ENCODE measurements around the gene STARD3. TPM values are rescaled to one million over a fixed set of nuclear protein-coding genes. Genes with fewer than 3 reads are reported as not detected.
"Not testable (repeated sequence)": the region's sequence is repeated elsewhere in the genome, so short reads cannot be mapped to it uniquely, and the experiment has no call there.

The STARD3 gene
- 30.1 and 31.1 TPM in 2 replicates for total RNA-seq (2022)
- percentile 53 among the genes with signal in this experiment for Bru-seq, nascent RNA
- BruChase-seq, experiment 1, labeled RNA remaining after a 6-hour chase = percentile 63 among the genes with signal in this experiment
- percentile 58 among the genes with signal in this experiment for BruChase-seq, experiment 2, labeled RNA remaining after a 2-hour chase
- long read RNA-seq, transcript STARD3-201 (15 exons, 2,132 nt) = major isoform, 45 of 72 reads
- long read RNA-seq, partial matches to known transcripts = 5 of 72 reads
- long read RNA-seq, other reads (novel, unspliced or antisense) = 20 of 72 reads

DNA sequence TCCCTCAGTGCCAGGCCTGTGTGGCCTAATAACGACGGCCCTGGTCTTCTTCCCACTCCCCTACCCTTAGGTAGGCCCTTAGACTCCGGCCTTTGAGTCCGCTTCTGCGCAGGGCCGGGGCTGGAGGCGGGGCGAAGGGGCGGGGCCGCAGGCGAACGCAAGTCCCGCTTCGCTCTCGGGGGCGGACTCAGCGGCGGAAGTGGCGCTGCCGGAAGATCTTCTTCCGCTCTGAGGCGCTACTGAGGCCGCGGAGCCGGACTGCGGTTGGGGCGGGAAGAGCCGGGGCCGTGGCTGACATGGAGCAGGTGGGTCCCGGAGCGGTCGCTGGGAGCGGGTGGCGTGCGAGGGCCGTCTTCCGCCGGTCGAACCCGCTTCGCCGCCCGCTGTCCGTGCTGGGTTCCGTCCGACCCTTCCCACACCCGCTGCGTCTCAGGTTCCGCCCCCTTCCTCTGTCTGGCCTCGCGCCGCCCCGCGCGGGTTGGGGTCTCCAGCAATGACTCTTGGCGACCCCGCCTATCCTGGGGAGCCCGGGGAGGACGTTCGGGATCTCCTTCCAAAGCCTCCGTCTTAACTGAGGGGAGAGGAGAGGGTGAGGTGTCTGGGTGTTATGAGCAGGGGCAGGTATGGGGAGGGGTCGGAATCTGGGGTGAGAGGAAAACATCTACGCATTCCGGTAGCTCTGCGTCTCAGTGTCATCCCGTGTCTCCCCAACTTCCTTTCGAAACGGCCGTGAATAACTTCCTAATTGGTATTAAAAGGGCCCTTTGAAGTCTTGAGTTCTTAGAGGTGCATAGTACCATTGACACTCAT, at the start of gene STARD3:
TSS of gene STARD3 (plus strand) at position 218 of the 810 bp plus-strand sequence. CDS start 16,388 bp downstream, outside the sequence.
- peak within 1 kb of the TSS; percentile 97 for H3K27ac Mint-ChIP-seq (ENCODE audit: low read depth, unreplicated experiment)
- ChIA-PET CTCF (interaction anchor here (0.7 to 9.9 kb wide), 5 partner anchors 16 to 118 kb away, joined by 3 to 146 read pairs (median 4); partner anchors contain the start of gene MIEN1), POLR2A (interaction anchor here (0.6 to 2.4 kb wide), 19 partner anchors 9 to 884 kb away, joined by 3 to 16 read pairs (median 3); partner anchors contain the start of genes ERBB2, PGAP3 and PSMD3)
- intact Hi-C loops (cut with micrococcal nuclease) = loop anchor here (5.0 kb wide), 2 partner anchors 50 to 115 kb away; partner anchors contain the start of gene PGAP3
- peak within 1 kb of the TSS; percentile 93 for H3K4me3 Mint-ChIP-seq (ENCODE audit: unreplicated experiment)
- no TSS peak for BruUV-seq (replicated peaks)
- H3K27me3 Mint-ChIP-seq (ENCODE audit: insufficient read depth, unreplicated experiment) = peaks cover 3% of the 10 kb centered on the region
- peak; percentile 82 for DNase-seq (ENCODE audit: unreplicated experiment)
- H3K4me1 Mint-ChIP-seq (ENCODE audit: insufficient read depth, unreplicated experiment) = peaks cover 20% of the 10 kb centered on the region
- no peaks in the 10 kb centered on the region for H3K9me3 Mint-ChIP-seq (ENCODE audit: unreplicated experiment)
- no peaks in the 10 kb centered on the region for H3K36me3 Mint-ChIP-seq (ENCODE audit: insufficient read depth, unreplicated experiment)
- TF ChIP-seq, protein P1, sequence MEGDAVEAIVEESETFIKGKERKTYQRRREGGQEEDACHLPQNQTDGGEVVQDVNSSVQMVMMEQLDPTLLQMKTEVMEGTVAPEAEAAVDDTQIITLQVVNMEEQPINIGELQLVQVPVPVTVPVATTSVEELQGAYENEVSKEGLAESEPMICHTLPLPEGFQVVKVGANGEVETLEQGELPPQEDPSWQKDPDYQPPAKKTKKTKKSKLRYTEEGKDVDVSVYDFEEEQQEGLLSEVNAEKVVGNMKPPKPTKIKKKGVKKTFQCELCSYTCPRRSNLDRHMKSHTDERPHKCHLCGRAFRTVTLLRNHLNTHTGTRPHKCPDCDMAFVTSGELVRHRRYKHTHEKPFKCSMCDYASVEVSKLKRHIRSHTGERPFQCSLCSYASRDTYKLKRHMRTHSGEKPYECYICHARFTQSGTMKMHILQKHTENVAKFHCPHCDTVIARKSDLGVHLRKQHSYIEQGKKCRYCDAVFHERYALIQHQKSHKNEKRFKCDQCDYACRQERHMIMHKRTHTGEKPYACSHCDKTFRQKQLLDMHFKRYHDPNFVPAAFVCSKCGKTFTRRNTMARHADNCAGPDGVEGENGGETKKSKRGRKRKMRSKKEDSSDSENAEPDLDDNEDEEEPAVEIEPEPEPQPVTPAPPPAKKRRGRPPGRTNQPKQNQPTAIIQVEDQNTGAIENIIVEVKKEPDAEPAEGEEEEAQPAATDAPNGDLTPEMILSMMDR (IDR thresholded peaks at IDR 0.05; ENCODE audit: unreplicated experiment) = peak; percentile 9

DNA sequence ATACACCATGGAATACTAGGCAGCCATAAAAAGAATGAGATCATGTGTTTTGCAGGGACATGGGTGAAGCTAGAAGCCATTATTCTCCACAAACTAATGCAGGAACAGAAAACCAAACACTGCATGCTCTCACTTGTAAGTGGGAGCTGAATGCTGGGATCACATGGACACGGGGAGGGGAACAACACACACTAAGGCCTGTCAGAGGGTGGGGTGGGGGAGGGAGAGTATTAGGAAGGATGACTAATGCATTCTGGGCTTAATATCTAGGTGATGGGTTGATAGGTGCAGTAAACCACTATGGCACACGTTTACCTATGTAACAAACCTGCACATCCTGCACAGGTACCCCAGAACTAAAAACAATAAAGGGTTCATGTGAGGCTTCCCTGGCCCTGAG, 46.8 kb upstream of the STARD3 start:
- H3K4me1 Mint-ChIP-seq (ENCODE audit: insufficient read depth, unreplicated experiment); H3K27ac Mint-ChIP-seq (ENCODE audit: low read depth, unreplicated experiment); H3K4me3 Mint-ChIP-seq (ENCODE audit: unreplicated experiment); intact Hi-C loops (cut with micrococcal nuclease); H3K36me3 Mint-ChIP-seq (ENCODE audit: insufficient read depth, unreplicated experiment); H3K9me3 Mint-ChIP-seq (ENCODE audit: unreplicated experiment); DNase-seq (ENCODE audit: unreplicated experiment); BruUV-seq (replicated peaks); CTCF ChIA-PET: not testable (repeated sequence)
- POLR2A ChIA-PET = interaction anchor here (1.0 kb wide), 1 partner anchor 23 kb away, joined by 3 read pairs; no protein-coding TSS in a partner anchor
- peaks cover 63% of the 10 kb centered on the region for H3K27me3 Mint-ChIP-seq (ENCODE audit: insufficient read depth, unreplicated experiment)

DNA sequence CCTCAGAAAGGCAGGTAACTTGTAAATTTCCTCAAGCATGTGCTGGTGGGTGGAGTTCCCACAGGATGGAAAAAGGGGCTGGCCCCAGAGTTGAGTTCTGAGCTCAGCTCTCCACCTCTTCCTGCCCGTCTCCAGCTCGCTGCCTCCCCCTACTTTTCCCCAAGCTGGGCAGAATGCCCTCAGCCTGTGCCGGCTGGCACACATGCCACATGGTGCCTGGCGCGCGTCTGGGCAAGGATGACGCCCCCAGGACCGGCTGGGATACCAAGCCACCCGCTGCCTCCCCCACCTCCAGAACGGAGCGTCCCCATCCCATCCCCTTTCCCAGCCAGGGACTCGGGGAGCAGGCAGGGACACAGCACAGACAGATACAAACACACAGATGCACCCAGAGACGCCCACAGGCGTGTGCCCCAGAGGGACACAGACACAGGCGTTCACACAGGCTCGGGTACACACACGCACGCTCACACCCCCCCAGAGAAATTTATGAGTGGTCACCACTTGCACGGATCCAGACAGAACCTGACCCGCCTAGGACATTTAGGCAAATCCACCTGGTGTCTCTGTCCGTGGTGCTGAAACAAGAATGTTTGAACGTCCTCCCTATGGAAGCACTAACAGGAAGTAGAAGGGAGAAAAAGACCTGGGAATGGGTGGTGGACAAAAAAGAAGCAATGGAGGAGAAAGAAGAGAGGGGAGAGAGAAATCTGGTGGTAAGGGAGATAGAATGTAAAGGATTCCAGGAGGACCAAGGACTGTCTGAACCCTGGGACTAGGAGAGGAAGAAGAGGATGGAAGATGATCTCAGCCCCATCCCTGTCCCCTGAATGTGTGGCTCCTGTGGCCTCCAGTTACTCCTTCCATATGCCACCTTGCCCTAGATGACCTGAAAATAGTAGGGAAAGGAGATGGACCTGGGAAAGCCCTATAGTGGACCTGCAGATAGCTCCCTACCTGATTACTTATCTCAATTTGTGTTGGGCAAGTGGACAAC, 44.7 kb upstream of the STARD3 start:
- H3K27ac Mint-ChIP-seq (ENCODE audit: low read depth, unreplicated experiment) = no peak overlapping the region
- H3K9me3 Mint-ChIP-seq (ENCODE audit: unreplicated experiment) = peaks cover 7% of the 10 kb centered on the region
- no peaks in the 10 kb centered on the region for H3K4me1 Mint-ChIP-seq (ENCODE audit: insufficient read depth, unreplicated experiment)
- H3K4me3 Mint-ChIP-seq (ENCODE audit: unreplicated experiment) = no peak overlapping the region
- no peaks in the 10 kb centered on the region for H3K36me3 Mint-ChIP-seq (ENCODE audit: insufficient read depth, unreplicated experiment)
- peaks cover 76% of the 10 kb centered on the region for H3K27me3 Mint-ChIP-seq (ENCODE audit: insufficient read depth, unreplicated experiment)
- ChIA-PET CTCF (interaction anchor here (0.6 kb wide), 2 partner anchors 29 to 994 kb away, joined by 3 read pairs; no protein-coding TSS in a partner anchor), POLR2A (no interaction called here)
- DNase-seq (ENCODE audit: unreplicated experiment) = peak; percentile 75
- TF ChIP-seq, protein P1 (IDR thresholded peaks at IDR 0.05; ENCODE audit: unreplicated experiment) = no peak
- intact Hi-C loops (cut with micrococcal nuclease) = no loop called here
- no TSS peak for BruUV-seq (replicated peaks)

DNA sequence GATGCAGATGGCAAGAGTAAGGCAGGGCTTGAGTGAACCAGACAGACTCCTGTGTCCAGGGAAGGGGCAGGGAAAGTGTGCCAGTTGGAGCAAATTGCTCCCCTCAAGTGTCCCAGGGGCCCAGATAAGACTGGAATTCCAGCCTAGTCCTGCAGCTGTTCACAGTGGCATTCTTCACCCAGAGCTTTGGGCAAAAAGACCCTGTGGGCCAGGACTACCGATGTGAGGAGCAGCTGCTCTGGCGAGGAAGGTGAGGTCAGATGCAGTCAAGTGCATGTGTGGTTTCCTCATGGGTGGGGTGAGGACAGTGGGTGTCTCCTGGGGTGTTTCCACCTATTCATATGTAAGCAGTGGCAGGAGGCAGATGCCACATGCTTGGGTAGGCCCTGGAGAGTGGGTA, 43.6 kb upstream of the STARD3 start:
- peaks cover 7% of the 10 kb centered on the region for H3K9me3 Mint-ChIP-seq (ENCODE audit: unreplicated experiment)
- H3K27me3 Mint-ChIP-seq (ENCODE audit: insufficient read depth, unreplicated experiment) = peaks cover 76% of the 10 kb centered on the region
- ChIA-PET POLR2A (no interaction called here), CTCF (interaction anchor here (0.6 to 0.7 kb wide), 3 partner anchors 15 to 232 kb away, joined by 3 to 5 read pairs (median 3); partner anchors contain the start of gene NEUROD2)
- no peak overlapping the region for H3K27ac Mint-ChIP-seq (ENCODE audit: low read depth, unreplicated experiment)
- TF ChIP-seq, protein P1 (IDR thresholded peaks at IDR 0.05; ENCODE audit: unreplicated experiment) = no peak
- H3K36me3 Mint-ChIP-seq (ENCODE audit: insufficient read depth, unreplicated experiment) = no peaks in the 10 kb centered on the region
- no peak overlapping the region for H3K4me3 Mint-ChIP-seq (ENCODE audit: unreplicated experiment)
- DNase-seq (ENCODE audit: unreplicated experiment) = no peak
- intact Hi-C loops (cut with micrococcal nuclease) = no loop called here
- BruUV-seq (replicated peaks) = no TSS peak
- H3K4me1 Mint-ChIP-seq (ENCODE audit: insufficient read depth, unreplicated experiment) = no peaks in the 10 kb centered on the region
